Measurements from ENCODE around the gene PRG3. TPM values are rescaled to one million over a fixed set of nuclear protein-coding genes. Genes with fewer than 3 reads are reported as not detected.

The PRG3 gene
- total and polyA plus RNA-seq, 4 experiments from 2014 or later: not detected

GRCh38 chr11:57354699-57355098, 26.3 kb downstream of the PRG3 start:
- H3K27ac ChIP-seq (ENCODE audit: low read depth, low read length): no peak overlapping the region
- no peaks in the 10 kb centered on the region for H3K9me3 ChIP-seq (ENCODE audit: control insufficient read depth in 1 of 2, low read length in 2 of 2)
- H3K4me1 ChIP-seq (ENCODE audit: insufficient read depth, low read length): no peaks in the 10 kb centered on the region
- H3K36me3 Mint-ChIP-seq: no peaks in the 10 kb centered on the region
- H3K4me3 ChIP-seq (ENCODE audit: low read length in 2 of 2): no peak overlapping the region
- no peak overlapping the region for H3K27ac Mint-ChIP-seq
- CTCF ChIA-PET (ENCODE audit: partially characterized antibody): no interaction called here
- H3K9me3 Mint-ChIP-seq: peaks cover 0 to 2% (median 0%) of the 10 kb centered on the region in 8 donors
- no peaks in the 10 kb centered on the region for H3K36me3 ChIP-seq (ENCODE audit: insufficient read depth, low read length)
- no peak overlapping the region for H3K4me3 Mint-ChIP-seq
- H3K4me1 Mint-ChIP-seq: peaks cover 0 to 5% (median 2%) of the 10 kb centered on the region in 4 donors
- intact Hi-C loops (cut with micrococcal nuclease): no loop called here
- no peak for DNase-seq
- POLR2A ChIA-PET (ENCODE audit: partially characterized antibody): no interaction called here
- H3K27me3 Mint-ChIP-seq: peaks cover 7 to 12% of the 10 kb centered on the region in 2 donors
- H3K27me3 ChIP-seq (ENCODE audit: insufficient read depth, low read length): no peaks in the 10 kb centered on the region

- Mint-ChIP-seq H3K4me1 (peaks cover 0 to 5% (median 2%) of the 10 kb centered on the region in 4 donors), H3K27ac (no peak overlapping the region), H3K36me3 (no peaks in the 10 kb centered on the region), H3K27me3 (peaks cover 7 to 12% of the 10 kb centered on the region in 2 donors), H3K4me3 (no peak overlapping the region), H3K9me3 (peaks cover 0 to 2% (median 0%) of the 10 kb centered on the region in 8 donors)
- POLR2A ChIA-PET (ENCODE audit: partially characterized antibody): no interaction called here
- Histone ChIP-seq H3K36me3 (ENCODE audit: insufficient read depth, low read length) (no peaks in the 10 kb centered on the region), H3K27me3 (ENCODE audit: insufficient read depth, low read length) (no peaks in the 10 kb centered on the region), H3K27ac (ENCODE audit: low read depth, low read length) (no peak overlapping the region), H3K4me1 (ENCODE audit: insufficient read depth, low read length) (no peaks in the 10 kb centered on the region), H3K4me3 (ENCODE audit: low read length in 2 of 2) (no peak overlapping the region), H3K9me3 (ENCODE audit: control insufficient read depth in 1 of 2, low read length in 2 of 2) (no peaks in the 10 kb centered on the region)
- DNase-seq: no peak
- CTCF ChIA-PET (ENCODE audit: partially characterized antibody): interaction anchor here (0.7 to 1.5 kb wide), 5 partner anchors 11 to 291 kb away, joined by 3 to 6 read pairs (median 3); no protein-coding TSS in a partner anchor
- intact Hi-C loops (cut with micrococcal nuclease): no loop called here
Measured at GRCh38 chr11:57353852-57354251, 27.1 kb downstream of the PRG3 start.

GRCh38 chr11:57353446-57353845, 27.5 kb downstream of the PRG3 start:
- POLR2A ChIA-PET (ENCODE audit: partially characterized antibody): no interaction called here
- no peak overlapping the region for H3K4me3 ChIP-seq (ENCODE audit: low read length in 2 of 2)
- no peak for DNase-seq
- H3K9me3 ChIP-seq (ENCODE audit: control insufficient read depth in 1 of 2, low read length in 2 of 2): no peaks in the 10 kb centered on the region
- Mint-ChIP-seq H3K9me3 (peaks cover 0 to 2% (median 0%) of the 10 kb centered on the region in 8 donors), H3K27ac (peak overlapping the region in 1 of 7 donors; percentile 12), H3K4me1 (peaks cover 0 to 5% (median 2%) of the 10 kb centered on the region in 4 donors), H3K4me3 (no peak overlapping the region), H3K36me3 (no peaks in the 10 kb centered on the region), H3K27me3 (peaks cover 7 to 12% of the 10 kb centered on the region in 2 donors)
- no peak overlapping the region for H3K27ac ChIP-seq (ENCODE audit: low read depth, low read length)
- intact Hi-C loops (cut with micrococcal nuclease): no loop called here
- no peaks in the 10 kb centered on the region for H3K4me1 ChIP-seq (ENCODE audit: insufficient read depth, low read length)
- no peaks in the 10 kb centered on the region for H3K27me3 ChIP-seq (ENCODE audit: insufficient read depth, low read length)
- CTCF ChIA-PET (ENCODE audit: partially characterized antibody): interaction anchor here (0.6 to 1.5 kb wide), 6 partner anchors 10 to 291 kb away, joined by 3 to 6 read pairs (median 3); no protein-coding TSS in a partner anchor
- H3K36me3 ChIP-seq (ENCODE audit: insufficient read depth, low read length): no peaks in the 10 kb centered on the region

- Histone ChIP-seq H3K27me3 (ENCODE audit: insufficient read depth, low read length) (no peaks in the 10 kb centered on the region), H3K36me3 (ENCODE audit: insufficient read depth, low read length) (no peaks in the 10 kb centered on the region), H3K4me3 (ENCODE audit: low read length in 2 of 2) (no peak overlapping the region), H3K9me3 (ENCODE audit: control insufficient read depth in 1 of 2, low read length in 2 of 2) (no peaks in the 10 kb centered on the region), H3K4me1 (ENCODE audit: insufficient read depth, low read length) (no peaks in the 10 kb centered on the region), H3K27ac (ENCODE audit: low read depth, low read length) (no peak overlapping the region)
- no peak overlapping the region for H3K4me3 Mint-ChIP-seq
- H3K27ac Mint-ChIP-seq: peak overlapping the region in 1 of 7 donors; percentile 12
- no peaks in the 10 kb centered on the region for H3K36me3 Mint-ChIP-seq
- peaks cover 0 to 2% (median 0%) of the 10 kb centered on the region in 8 donors for H3K9me3 Mint-ChIP-seq
- intact Hi-C loops (cut with micrococcal nuclease): no loop called here
- no peak for DNase-seq
- peaks cover 0 to 5% (median 2%) of the 10 kb centered on the region in 4 donors for H3K4me1 Mint-ChIP-seq
- peaks cover 7 to 12% of the 10 kb centered on the region in 2 donors for H3K27me3 Mint-ChIP-seq
- CTCF ChIA-PET (ENCODE audit: partially characterized antibody): interaction anchor here (0.6 to 1.5 kb wide), 7 partner anchors 10 to 447 kb away, joined by 3 to 6 read pairs (median 3); no protein-coding TSS in a partner anchor
- POLR2A ChIA-PET (ENCODE audit: partially characterized antibody): no interaction called here
Measured at GRCh38 chr11:57353036-57353435, 27.9 kb downstream of the PRG3 start.

- CTCF ChIA-PET (ENCODE audit: partially characterized antibody): interaction anchor here (0.6 to 8.0 kb wide), 8 partner anchors 10 to 305 kb away, joined by 3 to 70 read pairs (median 4); partner anchors contain the start of genes P2RX3 and SSRP1
- H3K27me3 Mint-ChIP-seq: peaks cover 5% of the 10 kb centered on the region in 2 donors
- H3K4me3 Mint-ChIP-seq: peak overlapping the region in 1 of 8 donors; percentile 64
- POLR2A ChIA-PET (ENCODE audit: partially characterized antibody): interaction anchor here (0.6 kb wide), 1 partner anchor 50 kb away, joined by 3 read pairs; no protein-coding TSS in a partner anchor
- H3K27ac Mint-ChIP-seq: peak overlapping the region in 1 of 7 donors; percentile 32
- peaks cover 0 to 5% (median 3%) of the 10 kb centered on the region in 4 donors for H3K4me1 Mint-ChIP-seq
- H3K9me3 Mint-ChIP-seq: peaks cover 0 to 2% (median 0%) of the 10 kb centered on the region in 8 donors
- H3K36me3 Mint-ChIP-seq: no peaks in the 10 kb centered on the region
- peak; percentile 34 to 48 (median 44) for DNase-seq
- intact Hi-C loops (cut with micrococcal nuclease): loop anchor here (5.0 to 10.0 kb wide), 6 partner anchors 78 to 1438 kb away; partner anchors contain the start of genes SLC43A3 and UBE2L6
- H3K27me3 ChIP-seq (ENCODE audit: insufficient read depth, low read length): no peaks in the 10 kb centered on the region
- H3K4me1 ChIP-seq (ENCODE audit: insufficient read depth, low read length): peaks cover 4% of the 10 kb centered on the region
- H3K4me3 ChIP-seq (ENCODE audit: low read length in 2 of 2): no peak overlapping the region
- no peak overlapping the region for H3K27ac ChIP-seq (ENCODE audit: low read depth, low read length)
- H3K36me3 ChIP-seq (ENCODE audit: insufficient read depth, low read length): no peaks in the 10 kb centered on the region
- H3K9me3 ChIP-seq (ENCODE audit: control insufficient read depth in 1 of 2, low read length in 2 of 2): no peaks in the 10 kb centered on the region
Measured at GRCh38 chr11:57349491-57350274, 31.3 kb downstream of the PRG3 start.

- H3K4me1 ChIP-seq (ENCODE audit: insufficient read depth, low read length): peaks cover 4% of the 10 kb centered on the region
- H3K27ac ChIP-seq (ENCODE audit: low read depth, low read length): no peak overlapping the region
- ChIA-PET POLR2A (ENCODE audit: partially characterized antibody) (no interaction called here), CTCF (ENCODE audit: partially characterized antibody) (interaction anchor here (0.7 to 8.0 kb wide), 11 partner anchors 11 to 452 kb away, joined by 3 to 70 read pairs (median 4); partner anchors contain the start of genes P2RX3 and SSRP1)
- Mint-ChIP-seq H3K27me3 (peaks cover 2% of the 10 kb centered on the region in 2 donors), H3K4me3 (no peak overlapping the region), H3K4me1 (peaks cover 0 to 5% (median 3%) of the 10 kb centered on the region in 4 donors), H3K27ac (peak overlapping the region in 1 of 7 donors; percentile 74), H3K36me3 (no peaks in the 10 kb centered on the region), H3K9me3 (peaks cover 0 to 2% (median 0%) of the 10 kb centered on the region in 8 donors)
- H3K9me3 ChIP-seq (ENCODE audit: control insufficient read depth in 1 of 2, low read length in 2 of 2): no peaks in the 10 kb centered on the region
- H3K36me3 ChIP-seq (ENCODE audit: insufficient read depth, low read length): no peaks in the 10 kb centered on the region
- H3K4me3 ChIP-seq (ENCODE audit: low read length in 2 of 2): no peak overlapping the region
- no peak for DNase-seq
- intact Hi-C loops (cut with micrococcal nuclease): loop anchor here (5.0 to 10.0 kb wide), 6 partner anchors 79 to 1439 kb away; partner anchors contain the start of genes SLC43A3 and UBE2L6
- H3K27me3 ChIP-seq (ENCODE audit: insufficient read depth, low read length): no peaks in the 10 kb centered on the region
Measured at GRCh38 chr11:57348636-57349313, 32.2 kb downstream of the PRG3 start.

Data from CD4-positive, alpha-beta memory T cell (primary cell).